Gastrocnemius medialis (tissue), 4 donors: ENCODE results near the gene SATB2.

ENCODE experiments used
- CTCF ChIP-seq, 5 experiments: fragments of 450-650 bp in 3 of 5; fragments of 200-600 bp in 2 of 5; sonication (generic) in 2 of 5; IDR thresholded peaks in 4 of 5; conservative IDR thresholded peaks in 1 of 5; 1 replicate in 4 of 5; 2 replicates in 1 of 5; pipeline ENCODE4 v1.5.1; 2016 to 2019; ENCODE audit warnings: antibody characterized with exemption in 5 of 5, mild to moderate bottlenecking in 3 of 5, moderate library complexity in 3 of 5
- POLR2A ChIP-seq, 2 donors: fragments of 450-650 bp; IDR thresholded peaks; one replicate each; pipeline ENCODE4 v1.6.1; 2017; ENCODE audit warnings: antibody characterized with exemption in 2 of 2, mild to moderate bottlenecking in 2 of 2, moderate library complexity in 2 of 2

- TF ChIP-seq CTCF (IDR thresholded peaks at IDR 0.05 in 4 of 5, conservative IDR thresholded peaks at IDR 0.05 in 1 of 5): no peak
- TF ChIP-seq POLR2A (IDR thresholded peaks at IDR 0.05): no peak
Measured at GRCh38 chr2:199383021-199383420, 74.7 kb downstream of the SATB2 start.
